Pulmonary artery endothelial cell (primary cell): ENCODE data around the gene CCDC158. TPM values are rescaled to one million over a fixed set of nuclear protein-coding genes. Genes with fewer than 3 reads are reported as not detected.
"Not testable (repeated sequence)": the region's sequence is repeated elsewhere in the genome, so short reads cannot be mapped to it uniquely, and the experiment has no call there.

Experiments used
- DNase-seq: peaks from one replicate; pipeline ENCODE4 v3.0.0-alpha.2; 2011; ENCODE audit warnings: low read depth, low spot score
- total RNA-seq: library from RNA; depleted of rRNA; stranded (reverse); fragments of >200 nt; gene quantifications from 2 replicates; pipeline ENCODE4 v1.2.3, GENCODE V29; 2014

Gene CCDC158
- not detected in 2 replicates for total RNA-seq

- no peak for DNase-seq
These were observed at the start of gene CCDC158 for GRCh38 chr4:76420762-76421581. CCDC158 (minus strand) TSS chr4:76421141; CDS start chr4:76403207, 17,934 bp downstream.

DNA sequence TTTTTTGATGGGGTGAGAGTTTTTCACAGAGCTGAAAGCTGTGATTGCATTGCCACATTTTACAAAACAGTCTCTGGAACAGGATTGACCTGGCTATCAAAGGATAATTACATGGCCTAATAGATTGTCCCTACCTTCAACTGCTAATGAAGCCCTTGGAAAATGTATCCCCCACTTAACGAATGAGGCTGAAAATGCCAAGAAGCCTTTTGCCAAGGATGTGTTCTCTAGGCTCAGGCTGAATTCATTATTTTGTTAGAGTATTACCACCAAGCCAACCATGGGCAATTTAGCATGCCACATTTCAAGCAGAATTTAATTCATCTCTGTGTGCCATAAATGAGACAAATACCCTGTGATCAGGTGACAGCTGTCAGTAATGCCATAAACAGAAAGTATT, 49.6 kb upstream of the CCDC158 start:
- DNase-seq: no peak

- no peak for DNase-seq
These were observed 49.1 kb upstream of the CCDC158 start for GRCh38 chr4:76470064-76470463.

- DNase-seq: no peak
These were observed 42.6 kb upstream of the CCDC158 start for GRCh38 chr4:76463568-76463967.

DNA sequence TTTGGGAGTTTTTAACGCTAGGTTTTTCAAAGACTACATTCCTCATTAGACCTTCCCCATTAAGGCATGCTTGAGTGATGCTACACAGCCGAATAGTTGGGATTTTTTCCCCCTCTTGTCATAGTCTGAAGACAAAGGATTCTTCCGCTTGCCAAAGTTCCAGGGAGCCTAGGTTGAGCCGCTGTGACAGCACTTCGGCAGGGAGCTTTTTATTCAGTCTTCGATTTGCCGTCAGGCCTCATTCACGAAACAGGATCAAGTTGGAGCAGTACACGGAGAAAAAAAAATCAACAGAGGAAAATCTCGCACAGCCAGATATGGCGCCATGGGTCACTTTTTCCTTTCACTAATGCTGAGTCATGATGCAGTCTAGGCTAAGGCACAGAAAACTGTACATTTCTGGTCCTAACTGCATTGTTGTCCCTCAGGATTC, 38.4 kb upstream of the CCDC158 start:
- peak; percentile 24 for DNase-seq

DNA sequence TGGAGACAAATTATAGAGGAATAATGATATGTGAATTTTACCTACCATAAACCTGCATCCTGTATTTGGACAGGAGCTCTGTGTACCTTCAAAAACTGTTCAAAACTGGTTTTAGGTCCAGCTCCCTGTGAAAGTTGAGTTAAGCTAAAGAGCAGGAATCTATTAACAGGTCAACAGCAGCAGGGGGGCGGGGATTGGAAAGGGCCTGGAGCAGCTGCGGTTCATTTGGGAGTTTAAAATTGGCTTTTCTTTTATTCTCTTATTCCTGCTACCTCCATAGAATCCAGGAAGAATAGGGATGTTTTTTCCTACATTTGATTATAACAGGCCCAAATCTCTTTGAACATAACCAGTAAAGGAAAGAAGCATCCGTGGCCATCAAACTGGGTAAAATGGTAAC, 37.9 kb upstream of the CCDC158 start:
- no peak for DNase-seq

GRCh38 chr4:76458297-76458696, 37.4 kb upstream of the CCDC158 start:
- no peak for DNase-seq

- no peak for DNase-seq
These were observed 36.9 kb upstream of the CCDC158 start for GRCh38 chr4:76457885-76458284.

- not testable (repeated sequence) for DNase-seq
These were observed 33.1 kb upstream of the CCDC158 start for GRCh38 chr4:76454073-76454472.

GRCh38 chr4:76453232-76453631, 32.3 kb upstream of the CCDC158 start:
- DNase-seq: no peak

DNA sequence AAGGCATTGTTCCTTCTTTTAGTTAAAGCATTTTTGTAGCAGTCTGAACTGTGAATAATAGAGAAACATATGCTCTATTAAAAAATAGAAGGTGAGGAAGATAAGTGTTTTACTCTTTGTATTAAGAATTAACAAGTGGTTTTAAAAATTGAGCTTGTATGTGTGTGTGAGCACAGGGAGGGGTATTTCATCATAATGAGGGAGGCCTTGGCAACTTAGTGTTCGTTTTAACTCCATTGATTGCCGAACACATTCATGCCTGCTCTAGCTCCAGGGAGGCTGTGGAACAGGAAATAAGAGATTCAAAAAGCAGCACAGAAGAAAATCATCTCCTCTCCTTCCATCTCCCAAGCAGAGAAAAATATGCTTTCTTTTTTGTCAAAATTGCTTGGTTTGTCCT, 28.9 kb upstream of the CCDC158 start:
- DNase-seq: no peak

- peak; percentile 86 for DNase-seq
These were observed 28.4 kb upstream of the CCDC158 start for GRCh38 chr4:76449362-76449767.

DNA sequence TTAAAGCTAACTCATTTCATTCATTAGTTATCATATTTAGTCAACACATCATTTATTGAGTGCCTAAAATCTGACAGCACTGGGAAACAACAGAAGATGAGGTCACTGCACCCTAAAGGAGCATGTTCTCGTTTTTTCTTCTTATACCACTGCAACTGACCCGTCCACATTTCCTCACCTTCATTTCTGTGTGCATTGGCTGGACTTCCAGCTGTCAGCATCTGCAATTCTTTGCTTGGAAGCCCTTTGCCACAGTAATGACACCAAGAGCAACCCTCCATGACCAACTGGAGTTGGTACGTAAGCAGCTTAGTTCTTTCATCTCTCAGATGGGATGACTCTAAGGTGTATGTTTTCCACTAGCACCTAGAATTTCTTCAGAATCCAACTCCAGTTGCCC, 27.3 kb upstream of the CCDC158 start:
- DNase-seq: no peak

GRCh38 chr4:76447393-76447851, 26.5 kb upstream of the CCDC158 start:
- DNase-seq: peak; percentile 35

DNA sequence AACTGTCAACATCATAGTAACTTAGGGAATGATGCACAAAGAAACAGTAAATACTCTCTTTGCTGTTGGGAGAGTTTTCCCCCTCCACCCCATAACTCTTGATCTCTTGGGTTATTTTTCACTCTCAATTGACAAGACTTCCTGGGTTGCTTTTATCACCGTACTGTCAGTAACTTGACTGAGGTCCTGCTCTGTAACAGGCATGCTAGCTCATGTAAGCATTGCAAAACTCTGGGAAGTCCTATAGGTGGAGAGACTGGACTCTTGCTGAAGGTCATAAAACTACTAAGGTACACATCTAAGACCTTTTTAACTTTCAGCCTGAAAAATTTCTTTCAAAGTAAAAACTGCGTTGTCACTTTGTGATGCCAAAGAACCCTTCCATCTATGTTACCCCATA, 25.0 kb upstream of the CCDC158 start:
- no peak for DNase-seq

DNA sequence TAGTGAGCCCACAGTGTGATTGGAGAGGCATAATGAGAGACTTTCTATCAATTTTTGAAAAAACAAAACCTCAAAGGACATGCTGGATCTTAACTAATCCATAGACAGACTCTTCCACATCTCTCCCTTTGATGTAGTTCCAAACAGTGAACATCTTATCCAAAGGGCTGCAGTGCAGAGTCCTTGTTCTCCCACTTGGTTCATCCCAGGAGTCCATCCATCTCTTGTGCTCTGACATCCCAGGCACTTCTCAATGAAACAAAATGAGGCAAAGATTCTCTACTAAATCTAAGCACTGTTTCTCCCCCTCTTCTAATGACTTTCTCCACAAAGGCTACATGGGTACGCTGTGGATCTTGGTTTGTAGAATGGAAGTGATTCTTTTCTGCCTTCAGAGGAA, 22.4 kb upstream of the CCDC158 start:
- no peak for DNase-seq

DNA sequence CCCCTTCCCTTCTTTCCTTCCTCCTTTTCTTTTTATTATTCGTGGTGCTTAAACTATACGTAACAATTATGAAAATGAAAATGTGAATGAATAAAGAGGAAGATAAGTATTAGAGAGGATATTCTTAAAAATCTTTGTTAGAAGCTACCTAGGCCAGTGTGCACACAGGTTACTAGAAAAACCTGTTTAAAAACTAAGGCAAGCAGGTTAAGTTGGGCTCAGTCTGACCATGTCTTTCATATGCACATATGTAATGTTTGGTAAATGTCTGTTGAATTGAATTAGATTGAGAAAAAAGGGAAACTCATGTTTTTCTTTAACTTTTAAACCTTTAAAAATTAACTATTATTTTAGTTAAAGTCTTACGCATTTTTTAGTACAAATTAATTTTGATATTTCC, 21.9 kb upstream of the CCDC158 start:
- DNase-seq: no peak

DNA sequence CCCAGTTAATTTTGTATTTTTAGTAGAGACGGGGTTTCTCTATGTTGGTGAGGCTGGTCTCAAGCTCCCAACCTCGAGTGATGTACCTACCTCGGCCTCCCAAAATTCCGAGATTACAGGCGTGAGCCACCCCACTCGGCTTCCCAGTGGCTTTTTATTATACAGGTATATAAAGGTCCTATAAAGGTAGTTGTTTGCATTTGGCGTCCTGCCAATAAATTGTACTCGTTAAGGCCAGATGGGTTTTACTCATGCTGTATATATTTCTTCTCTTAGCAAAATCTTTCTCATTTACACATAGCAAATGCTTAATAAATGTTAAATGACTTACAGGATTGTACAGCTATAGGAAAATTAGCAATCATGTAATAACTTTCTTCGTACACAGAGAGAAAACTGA, 20.9 kb upstream of the CCDC158 start:
- no peak for DNase-seq

- DNase-seq: no peak
These were observed 18.6 kb upstream of the CCDC158 start for GRCh38 chr4:76439491-76439890.

DNA sequence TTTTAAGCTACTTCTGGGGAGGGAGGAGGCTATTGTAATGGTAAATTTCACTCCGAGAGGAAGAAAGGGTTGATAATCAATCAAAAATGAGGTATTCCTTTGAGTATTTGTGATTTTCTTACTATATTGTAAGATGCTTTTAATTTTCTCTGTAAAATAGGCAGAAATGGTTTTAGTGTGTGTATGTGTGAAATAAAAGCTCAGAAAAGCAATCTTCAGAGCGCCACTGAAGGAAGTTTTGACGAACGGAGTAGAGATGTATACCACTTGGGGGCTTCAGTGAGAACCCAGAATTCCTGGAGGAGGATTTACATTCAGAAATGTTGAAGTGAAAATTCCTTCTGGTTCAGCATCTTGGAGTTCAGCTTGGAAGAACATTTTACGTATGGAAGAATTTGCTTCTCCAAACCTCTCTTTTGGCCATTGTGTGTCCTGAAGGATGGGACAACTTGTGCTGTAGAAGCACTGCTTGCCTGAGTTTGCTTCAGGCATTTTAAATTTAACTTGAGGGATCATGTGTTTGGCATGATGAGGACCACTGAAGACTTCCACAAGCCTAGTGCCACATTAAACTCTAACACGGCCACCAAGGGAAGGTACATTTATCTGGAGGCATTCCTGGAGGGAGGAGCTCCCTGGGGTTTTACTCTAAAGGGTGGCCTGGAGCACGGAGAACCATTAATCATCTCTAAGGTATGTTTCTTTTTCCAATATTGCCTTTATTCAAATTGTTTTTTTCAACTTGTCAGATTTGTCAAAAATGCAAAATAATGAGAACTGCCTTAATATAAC, 14.8 kb upstream of the CCDC158 start:
- DNase-seq: no peak

DNA sequence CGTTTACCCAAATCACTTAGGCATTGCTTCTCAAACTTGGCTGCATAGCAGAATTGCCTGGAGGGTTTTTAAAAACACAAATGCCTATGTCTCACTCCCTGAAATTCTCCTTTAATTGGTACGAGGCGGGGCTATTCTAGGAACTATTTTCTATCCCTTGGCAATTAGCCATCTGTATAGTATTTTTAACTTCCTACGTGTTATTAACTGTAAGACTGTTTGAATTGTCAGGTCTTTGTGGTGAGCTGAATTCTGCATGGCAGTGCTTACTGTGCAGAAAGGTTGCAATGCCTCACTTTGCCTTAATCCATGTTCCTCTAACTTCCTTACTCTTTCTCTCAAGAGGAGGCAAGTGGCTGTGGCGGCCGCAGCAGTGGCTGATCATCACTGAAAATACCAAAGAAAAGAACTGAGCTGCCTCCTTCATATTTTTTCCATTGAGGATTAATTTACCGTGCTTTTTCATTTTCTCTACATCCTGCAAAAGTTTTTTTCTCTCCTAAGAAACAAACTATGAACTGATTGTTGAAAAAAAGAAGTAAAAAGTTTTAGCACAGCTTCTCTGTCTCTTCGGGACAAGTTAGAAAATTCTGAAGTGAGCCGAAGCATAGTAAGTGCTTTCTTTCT, 14.1 kb upstream of the CCDC158 start, which contains the start of gene SHROOM3:
Gene SHROOM3 (plus strand): TSS at position 329 of the 627 bp plus-strand sequence. CDS start 824 bp downstream, outside the sequence.
- no peak for DNase-seq
